ENCODE results near the gene CHAMP1. TPM values are rescaled to one million over a fixed set of nuclear protein-coding genes. Genes with fewer than 3 reads are reported as not detected.

The CHAMP1 gene
- total RNA-seq, 6 donors from 2014 or later = 4.6 to 22.4 (median 18.0) TPM

DNA sequence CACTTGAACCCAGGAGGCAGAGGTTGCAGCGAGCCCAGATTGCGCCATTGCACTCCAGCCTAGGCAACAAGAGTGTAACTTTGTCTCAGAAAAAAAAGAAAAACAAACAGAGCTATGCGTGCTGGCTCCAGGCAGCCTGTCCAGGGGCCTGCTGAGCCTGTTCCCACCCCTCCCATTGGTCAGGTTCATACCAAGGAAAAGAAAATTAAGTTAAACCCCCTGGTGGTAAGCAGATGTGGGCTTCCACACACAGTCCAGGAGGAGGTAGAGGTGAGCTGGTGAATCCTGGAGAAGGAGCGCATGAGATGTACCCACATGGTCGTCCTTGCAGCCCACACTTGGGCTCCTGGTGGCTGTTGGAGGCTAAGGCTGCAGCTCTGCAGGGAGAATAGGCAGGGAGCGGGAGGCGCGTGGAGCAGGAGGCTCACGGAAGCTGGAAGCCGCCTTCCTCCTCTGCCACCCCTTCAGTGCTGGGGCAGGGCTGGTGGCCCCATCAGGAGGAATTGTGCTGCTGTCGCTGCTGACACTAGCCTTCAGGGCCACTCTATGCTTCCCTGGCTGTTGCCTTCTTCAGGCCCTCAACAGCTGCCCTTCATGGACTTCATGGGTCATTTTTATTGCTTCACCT is 10.5 kb upstream of the CHAMP1 start:
- no peaks in the 10 kb centered on the region for H3K27me3 ChIP-seq

GRCh38 chr13:114304346-114305034 is 9.8 kb upstream of the CHAMP1 start:
- ATAC-seq (ENCODE audit: low FRiP score in 2 of 2) (no peak), DNase-seq (no peak)
- Histone ChIP-seq H3K9me3 (no peaks in the 10 kb centered on the region), H3K4me1 (no peaks in the 10 kb centered on the region), H3K27me3 (no peaks in the 10 kb centered on the region), H3K27ac (no peak overlapping the region), H3K4me3 (no peak overlapping the region), H3K36me3 (peaks cover 20 to 67% (median 39%) of the 10 kb centered on the region in 4 donors)
- TF ChIP-seq EP300 (IDR thresholded peaks at IDR 0.05) = no peak
- TF ChIP-seq POLR2AphosphoS5 (IDR thresholded peaks at IDR 0.05) = no peak
- TF ChIP-seq POLR2A (IDR thresholded peaks at IDR 0.05) = no peak
- no peak for TF ChIP-seq CTCF (IDR thresholded peaks at IDR 0.05)
- 93 to 95% methylated on average over 13 of the region's 13 CpGs for WGBS, 2 donors

More for the DNA sequence above, 10.5 kb upstream of the CHAMP1 start:
- Histone ChIP-seq H3K9me3 (no peaks in the 10 kb centered on the region), H3K36me3 (peaks cover 26 to 73% (median 45%) of the 10 kb centered on the region in 4 donors), H3K4me1 (no peaks in the 10 kb centered on the region), H3K27ac (no peak overlapping the region), H3K4me3 (no peak overlapping the region)
- ATAC-seq (ENCODE audit: low FRiP score in 2 of 2) = no peak
- no peak for DNase-seq
- 86 to 92% methylated on average over 10 to 11 of the region's 11 CpGs for WGBS, 2 donors
- no peak for TF ChIP-seq EP300 (IDR thresholded peaks at IDR 0.05)
- TF ChIP-seq POLR2AphosphoS5 (IDR thresholded peaks at IDR 0.05) = no peak
- TF ChIP-seq CTCF (IDR thresholded peaks at IDR 0.05) = no peak
- no peak for TF ChIP-seq POLR2A (IDR thresholded peaks at IDR 0.05)

- Histone ChIP-seq H3K36me3 (peaks cover 4 to 24% (median 10%) of the 10 kb centered on the region in 4 donors), H3K4me3 (no peak overlapping the region), H3K9me3 (no peaks in the 10 kb centered on the region), H3K27ac (no peak overlapping the region), H3K27me3 (no peaks in the 10 kb centered on the region), H3K4me1 (peaks cover 4 to 8% (median 7%) of the 10 kb centered on the region in 4 donors)
- no peak for TF ChIP-seq POLR2A (IDR thresholded peaks at IDR 0.05)
- no peak for TF ChIP-seq CTCF (IDR thresholded peaks at IDR 0.05)
- TF ChIP-seq POLR2AphosphoS5 (IDR thresholded peaks at IDR 0.05) = no peak
- TF ChIP-seq EP300 (IDR thresholded peaks at IDR 0.05) = no peak
- 98 to 100% methylated on average over 2 of the region's 2 CpGs for WGBS, 2 donors
- no peak for ATAC-seq (ENCODE audit: low FRiP score in 2 of 2)
- DNase-seq = no peak
Measured at GRCh38 chr13:114309086-114309485, 5.2 kb upstream of the CHAMP1 start.

DNA sequence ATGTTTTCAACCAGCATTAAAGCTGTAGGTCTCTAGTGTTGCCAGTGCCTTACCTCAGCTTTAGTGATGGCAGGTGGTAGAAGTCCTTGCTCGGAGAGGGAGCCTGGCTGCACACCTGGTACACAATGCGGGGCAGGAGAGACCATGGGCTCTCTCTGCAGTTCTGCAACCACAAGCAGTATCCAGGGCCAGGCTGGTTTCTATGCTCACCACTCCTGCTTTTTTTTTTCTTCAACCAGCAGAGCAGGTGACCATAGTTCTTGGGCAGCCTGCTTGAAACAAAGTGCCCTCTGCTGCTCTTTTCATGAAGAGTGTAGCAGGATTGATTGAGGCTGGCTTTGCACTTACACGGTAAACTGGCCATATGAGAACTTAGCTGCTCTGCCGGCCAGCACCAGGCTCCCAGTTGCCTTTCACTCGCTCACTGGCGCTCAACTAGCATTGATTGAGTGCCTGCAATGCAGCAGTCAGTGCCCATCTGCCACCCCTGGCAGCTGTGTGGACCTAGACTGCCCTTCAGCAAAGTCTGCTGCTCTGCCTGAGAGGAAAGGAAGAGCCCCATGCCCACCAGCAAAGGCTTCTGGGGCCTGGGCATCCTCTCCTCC is 4.4 kb upstream of the CHAMP1 start:
- H3K36me3 ChIP-seq = peaks cover 3 to 16% (median 9%) of the 10 kb centered on the region in 4 donors
- TF ChIP-seq POLR2AphosphoS5 (IDR thresholded peaks at IDR 0.05) (no peak), CTCF (IDR thresholded peaks at IDR 0.05) (no peak), POLR2A (IDR thresholded peaks at IDR 0.05) (no peak)
- H3K4me3 ChIP-seq = no peak overlapping the region
- ATAC-seq (ENCODE audit: low FRiP score in 2 of 2) (no peak), DNase-seq (no peak)
- H3K4me1 ChIP-seq = peaks cover 4 to 10% (median 8%) of the 10 kb centered on the region in 4 donors
- H3K27me3 ChIP-seq = no peaks in the 10 kb centered on the region
- 82% methylated on average over 6 of the region's 6 CpGs for WGBS, 2 donors
- H3K27ac ChIP-seq = no peak overlapping the region
- no peaks in the 10 kb centered on the region for H3K9me3 ChIP-seq

All from upper lobe of left lung (tissue), 6 donors.